Measurements from ENCODE around the gene SYT17.

Gene SYT17

DNA sequence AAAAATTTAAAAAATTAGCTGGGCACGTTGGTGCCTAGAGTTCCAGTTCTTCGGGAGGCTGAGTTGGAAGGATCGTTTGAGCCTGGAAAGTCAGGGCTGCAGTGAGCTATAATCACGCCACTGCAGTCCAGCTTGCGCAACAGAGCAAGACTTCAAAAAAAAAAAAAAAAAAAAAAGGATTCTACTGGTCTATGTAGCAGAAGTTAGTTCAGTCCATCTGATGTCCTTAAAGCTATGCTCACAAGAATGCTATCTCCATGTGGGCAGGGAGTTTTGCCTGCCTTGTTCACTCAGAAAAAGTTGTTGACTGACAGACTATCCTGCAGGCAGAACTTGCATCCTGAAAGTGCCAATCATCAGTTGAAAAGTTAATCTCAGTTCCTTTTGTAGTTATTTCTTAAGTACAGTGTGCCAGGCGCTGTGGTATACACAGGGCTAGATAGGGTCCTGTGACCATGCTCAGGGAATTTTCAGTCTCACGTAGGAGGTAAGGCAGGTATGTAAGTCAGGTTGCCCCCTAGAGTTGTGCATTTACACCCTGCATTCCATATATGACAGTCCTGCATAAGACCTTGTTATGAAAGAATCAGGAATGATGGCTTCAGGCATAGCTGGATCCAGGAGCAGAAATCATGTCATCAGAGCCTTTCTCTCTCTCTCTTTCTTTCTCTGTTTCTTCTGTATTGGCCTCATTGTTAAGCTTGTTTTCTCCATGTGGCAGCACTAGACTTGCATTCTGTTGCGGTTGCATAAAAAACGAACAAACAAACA lies 7.6 kb downstream of the SYT17 start:
- Histone ChIP-seq H3K9ac (ENCODE audit: low read length) (no peak overlapping the region), H3K9me2 (ENCODE audit: low read depth, low read length) (no peaks in the 10 kb centered on the region), H3K79me2 (ENCODE audit: insufficient read depth, low read length) (no peaks in the 10 kb centered on the region), H3K27ac (ENCODE audit: low read depth, low read length, poor library complexity, severe bottlenecking) (no peak overlapping the region), H3F3A (ENCODE audit: insufficient read depth, low read length) (no peaks in the 10 kb centered on the region), H3K4me3 (ENCODE audit: low read depth, low read length, poor library complexity, severe bottlenecking) (no peak overlapping the region), H3K27me3 (ENCODE audit: insufficient read depth, low read length) (peaks cover 4% of the 10 kb centered on the region; the same call in 1 of the 2 replicates), H3K4me1 (ENCODE audit: insufficient read depth, low read length, severe bottlenecking) (peaks cover 8% of the 10 kb centered on the region), H4K20me1 (ENCODE audit: insufficient read depth, low read length) (no peaks in the 10 kb centered on the region), H3K9me3 (ENCODE audit: low read length) (no peaks in the 10 kb centered on the region), H3K4me2 (ENCODE audit: low read length) (no peak overlapping the region), H3K36me3 (ENCODE audit: insufficient read depth, low read length) (no peaks in the 10 kb centered on the region), H2AFZ (ENCODE audit: low read length) (no peak overlapping the region)
- TF ChIP-seq EZH2 (IDR thresholded peaks at IDR 0.05; ENCODE audit: borderline replicate concordance, low read length), result no peak
- TF ChIP-seq, protein P1, sequence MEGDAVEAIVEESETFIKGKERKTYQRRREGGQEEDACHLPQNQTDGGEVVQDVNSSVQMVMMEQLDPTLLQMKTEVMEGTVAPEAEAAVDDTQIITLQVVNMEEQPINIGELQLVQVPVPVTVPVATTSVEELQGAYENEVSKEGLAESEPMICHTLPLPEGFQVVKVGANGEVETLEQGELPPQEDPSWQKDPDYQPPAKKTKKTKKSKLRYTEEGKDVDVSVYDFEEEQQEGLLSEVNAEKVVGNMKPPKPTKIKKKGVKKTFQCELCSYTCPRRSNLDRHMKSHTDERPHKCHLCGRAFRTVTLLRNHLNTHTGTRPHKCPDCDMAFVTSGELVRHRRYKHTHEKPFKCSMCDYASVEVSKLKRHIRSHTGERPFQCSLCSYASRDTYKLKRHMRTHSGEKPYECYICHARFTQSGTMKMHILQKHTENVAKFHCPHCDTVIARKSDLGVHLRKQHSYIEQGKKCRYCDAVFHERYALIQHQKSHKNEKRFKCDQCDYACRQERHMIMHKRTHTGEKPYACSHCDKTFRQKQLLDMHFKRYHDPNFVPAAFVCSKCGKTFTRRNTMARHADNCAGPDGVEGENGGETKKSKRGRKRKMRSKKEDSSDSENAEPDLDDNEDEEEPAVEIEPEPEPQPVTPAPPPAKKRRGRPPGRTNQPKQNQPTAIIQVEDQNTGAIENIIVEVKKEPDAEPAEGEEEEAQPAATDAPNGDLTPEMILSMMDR (IDR thresholded peaks at IDR 0.05; ENCODE audit: low read length), result no peak

DNA sequence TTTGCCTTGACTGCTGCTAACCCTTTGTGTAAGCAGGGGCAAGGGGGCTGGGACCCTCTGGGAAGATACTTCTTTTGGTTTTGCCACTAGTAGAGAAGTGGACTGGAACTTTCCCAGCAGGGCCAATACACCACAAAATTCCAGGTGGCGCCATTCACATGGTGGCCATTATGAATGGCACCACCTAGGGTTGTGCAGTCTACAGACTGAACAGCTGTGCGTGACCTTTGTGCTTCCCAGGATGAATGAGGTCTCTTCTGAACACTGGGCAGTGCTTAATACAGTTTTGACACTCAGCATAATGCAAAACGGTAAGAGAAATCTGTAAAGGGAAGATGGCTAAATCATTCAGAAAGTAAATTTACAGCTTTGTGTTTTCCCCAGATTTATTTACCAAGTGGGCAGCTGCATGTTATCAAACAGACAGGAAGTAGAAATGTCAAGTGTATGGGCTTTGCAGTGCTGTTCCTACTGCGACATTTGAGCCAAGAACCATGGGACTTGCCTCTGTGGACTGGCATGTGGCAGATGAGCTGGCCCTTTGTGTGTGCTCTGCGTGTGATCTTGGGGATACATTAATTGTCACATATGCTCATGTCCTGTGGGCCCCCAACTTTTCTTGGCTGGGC lies 9.2 kb downstream of the SYT17 start:
- H3K4me2 ChIP-seq (ENCODE audit: low read length), result no peak overlapping the region
- TF ChIP-seq, protein P1 (IDR thresholded peaks at IDR 0.05; ENCODE audit: low read length), result peak; percentile 6; the same call in 1 of the 2 replicates
- no peak for TF ChIP-seq EZH2 (IDR thresholded peaks at IDR 0.05; ENCODE audit: borderline replicate concordance, low read length)
- no peaks in the 10 kb centered on the region for H3K9me2 ChIP-seq (ENCODE audit: low read depth, low read length)
- H3K36me3 ChIP-seq (ENCODE audit: insufficient read depth, low read length), result no peaks in the 10 kb centered on the region
- no peak overlapping the region for H3K27ac ChIP-seq (ENCODE audit: low read depth, low read length, poor library complexity, severe bottlenecking)
- H3F3A ChIP-seq (ENCODE audit: insufficient read depth, low read length), result no peaks in the 10 kb centered on the region
- H2AFZ ChIP-seq (ENCODE audit: low read length), result no peak overlapping the region
- peaks cover 8% of the 10 kb centered on the region for H3K4me1 ChIP-seq (ENCODE audit: insufficient read depth, low read length, severe bottlenecking)
- H3K79me2 ChIP-seq (ENCODE audit: insufficient read depth, low read length), result no peaks in the 10 kb centered on the region
- H3K27me3 ChIP-seq (ENCODE audit: insufficient read depth, low read length), result peaks cover 4% of the 10 kb centered on the region; the same call in 1 of the 2 replicates
- no peak overlapping the region for H3K9ac ChIP-seq (ENCODE audit: low read length)
- no peaks in the 10 kb centered on the region for H4K20me1 ChIP-seq (ENCODE audit: insufficient read depth, low read length)
- no peak overlapping the region for H3K4me3 ChIP-seq (ENCODE audit: low read depth, low read length, poor library complexity, severe bottlenecking)
- H3K9me3 ChIP-seq (ENCODE audit: low read length), result no peaks in the 10 kb centered on the region

DNA sequence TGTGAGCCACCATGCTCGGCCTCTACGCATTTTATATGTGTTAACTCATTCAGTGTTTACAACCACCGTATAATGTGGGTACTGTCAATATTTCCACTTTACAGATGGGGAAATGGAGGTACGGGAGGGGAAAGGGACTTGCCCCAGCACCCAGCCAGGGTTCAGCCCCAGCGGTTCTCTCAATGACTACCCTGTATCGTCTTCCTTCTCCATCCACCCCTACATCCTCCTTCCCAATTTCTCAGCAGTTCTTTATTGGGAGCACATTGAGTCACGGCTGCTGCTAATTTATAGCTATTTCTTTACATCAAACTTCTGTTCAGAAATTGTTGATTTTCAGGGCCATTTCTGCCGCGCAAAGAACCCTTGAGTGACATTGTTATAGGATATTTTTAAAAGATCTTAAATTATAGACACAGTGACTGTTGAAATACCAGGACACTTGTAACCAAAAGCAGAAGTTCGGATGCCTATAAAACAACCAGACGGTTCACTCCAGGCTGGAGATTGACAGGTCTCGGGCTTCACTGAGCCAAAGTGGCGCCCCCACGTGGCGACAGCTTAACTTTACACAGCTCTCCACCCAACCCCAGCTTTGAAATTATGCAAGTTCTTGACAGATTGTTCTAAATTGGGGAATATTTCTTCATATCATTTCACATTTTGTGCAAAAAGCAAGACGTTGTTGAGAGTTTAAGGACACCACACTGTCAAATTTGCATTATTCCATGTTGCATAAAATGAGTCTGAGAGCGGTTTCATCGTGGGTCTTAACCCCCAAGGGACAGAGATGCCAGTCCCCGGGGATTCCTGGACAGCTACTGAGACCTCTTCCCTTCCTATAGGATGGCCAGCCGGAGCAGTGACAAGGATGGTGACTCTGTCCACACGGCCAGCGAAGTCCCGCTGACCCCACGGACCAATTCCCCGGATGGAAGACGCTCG lies 11.8 kb downstream of the SYT17 start:
- Histone ChIP-seq H3K4me1 (ENCODE audit: insufficient read depth, low read length, severe bottlenecking) (peaks cover 3% of the 10 kb centered on the region), H3K4me3 (ENCODE audit: low read depth, low read length, poor library complexity, severe bottlenecking) (no peak overlapping the region), H3K9me2 (ENCODE audit: low read depth, low read length) (no peaks in the 10 kb centered on the region), H3K9me3 (ENCODE audit: low read length) (no peaks in the 10 kb centered on the region), H3K4me2 (ENCODE audit: low read length) (no peak overlapping the region), H3K36me3 (ENCODE audit: insufficient read depth, low read length) (no peaks in the 10 kb centered on the region), H3K79me2 (ENCODE audit: insufficient read depth, low read length) (no peaks in the 10 kb centered on the region), H3K27ac (ENCODE audit: low read depth, low read length, poor library complexity, severe bottlenecking) (no peak overlapping the region), H2AFZ (ENCODE audit: low read length) (no peak overlapping the region), H3K27me3 (ENCODE audit: insufficient read depth, low read length) (0 out of 2 replicates have a peak, but pooled peaks cover 4% of the 10 kb centered on the region), H4K20me1 (ENCODE audit: insufficient read depth, low read length) (no peaks in the 10 kb centered on the region), H3K9ac (ENCODE audit: low read length) (no peak overlapping the region), H3F3A (ENCODE audit: insufficient read depth, low read length) (no peaks in the 10 kb centered on the region)
- TF ChIP-seq, protein P1 (IDR thresholded peaks at IDR 0.05; ENCODE audit: low read length), result peak; percentile 84
- TF ChIP-seq EZH2 (IDR thresholded peaks at IDR 0.05; ENCODE audit: borderline replicate concordance, low read length), result no peak

Data from OCI-LY1 (cell line).